GM12864 (cell line): ENCODE results near the gene FOXR1.
"Not testable (repeated sequence)": the region's sequence is repeated elsewhere in the genome, so short reads cannot be mapped to it uniquely, and the experiment has no call there.

ENCODE experiments used
- DNase-seq: peaks from one replicate; pipeline ENCODE4 v3.0.0-alpha.2; 2011; ENCODE audit warnings: low read depth
- H3K4me3 ChIP-seq: 2 replicates; pipeline ENCODE4 v1.5.1; 2011; ENCODE audit warnings: mild to moderate bottlenecking, low read depth, low read length, control low read depth
- TF ChIP-seq, protein P1 (sequence below): IDR thresholded peaks from 2 replicates; pipeline ENCODE4 v1.5.1; 2011; ENCODE audit warnings: low read depth, mild to moderate bottlenecking, moderate library complexity, low read length, control low read depth, inconsistent platforms; ENCODE audit errors: missing control alignments

FOXR1 gene

DNA sequence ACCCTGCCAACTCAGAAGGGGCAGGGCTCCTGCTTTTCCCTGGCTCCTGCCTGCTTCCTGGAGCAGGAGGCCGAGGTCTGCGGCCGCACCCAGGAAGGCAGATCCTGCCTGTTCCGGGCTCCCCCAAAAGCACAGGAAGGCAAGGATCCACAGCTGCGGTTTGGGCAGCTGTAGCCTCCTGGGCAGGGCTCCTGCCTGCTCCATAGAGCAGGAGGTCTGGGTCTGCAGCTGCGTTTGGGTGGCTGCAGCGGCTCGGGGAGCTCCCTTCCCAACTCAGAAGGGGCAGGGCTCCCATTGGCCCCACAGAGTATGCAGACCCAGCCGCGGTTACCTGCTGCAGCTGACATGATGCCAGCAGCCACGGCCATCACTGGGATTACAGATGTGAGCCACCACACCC, 10.0 kb upstream of the FOXR1 start:
- TF ChIP-seq, protein P1, sequence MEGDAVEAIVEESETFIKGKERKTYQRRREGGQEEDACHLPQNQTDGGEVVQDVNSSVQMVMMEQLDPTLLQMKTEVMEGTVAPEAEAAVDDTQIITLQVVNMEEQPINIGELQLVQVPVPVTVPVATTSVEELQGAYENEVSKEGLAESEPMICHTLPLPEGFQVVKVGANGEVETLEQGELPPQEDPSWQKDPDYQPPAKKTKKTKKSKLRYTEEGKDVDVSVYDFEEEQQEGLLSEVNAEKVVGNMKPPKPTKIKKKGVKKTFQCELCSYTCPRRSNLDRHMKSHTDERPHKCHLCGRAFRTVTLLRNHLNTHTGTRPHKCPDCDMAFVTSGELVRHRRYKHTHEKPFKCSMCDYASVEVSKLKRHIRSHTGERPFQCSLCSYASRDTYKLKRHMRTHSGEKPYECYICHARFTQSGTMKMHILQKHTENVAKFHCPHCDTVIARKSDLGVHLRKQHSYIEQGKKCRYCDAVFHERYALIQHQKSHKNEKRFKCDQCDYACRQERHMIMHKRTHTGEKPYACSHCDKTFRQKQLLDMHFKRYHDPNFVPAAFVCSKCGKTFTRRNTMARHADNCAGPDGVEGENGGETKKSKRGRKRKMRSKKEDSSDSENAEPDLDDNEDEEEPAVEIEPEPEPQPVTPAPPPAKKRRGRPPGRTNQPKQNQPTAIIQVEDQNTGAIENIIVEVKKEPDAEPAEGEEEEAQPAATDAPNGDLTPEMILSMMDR = no peak
- DNase-seq = no peak
- H3K4me3 ChIP-seq = no peak overlapping the region

- not testable (repeated sequence) for H3K4me3 ChIP-seq
Measured at GRCh38 chr11:118969508-118969907, 2.1 kb upstream of the FOXR1 start.

GRCh38 chr11:118973985-118974384, 2.4 kb downstream of the FOXR1 start:
- DNase-seq = no peak
- no peak overlapping the region for H3K4me3 ChIP-seq
- TF ChIP-seq, protein P1 = no peak

More at GRCh38 chr11:118969508-118969907, 2.1 kb upstream of the FOXR1 start:
- not testable (repeated sequence) for DNase-seq

DNA sequence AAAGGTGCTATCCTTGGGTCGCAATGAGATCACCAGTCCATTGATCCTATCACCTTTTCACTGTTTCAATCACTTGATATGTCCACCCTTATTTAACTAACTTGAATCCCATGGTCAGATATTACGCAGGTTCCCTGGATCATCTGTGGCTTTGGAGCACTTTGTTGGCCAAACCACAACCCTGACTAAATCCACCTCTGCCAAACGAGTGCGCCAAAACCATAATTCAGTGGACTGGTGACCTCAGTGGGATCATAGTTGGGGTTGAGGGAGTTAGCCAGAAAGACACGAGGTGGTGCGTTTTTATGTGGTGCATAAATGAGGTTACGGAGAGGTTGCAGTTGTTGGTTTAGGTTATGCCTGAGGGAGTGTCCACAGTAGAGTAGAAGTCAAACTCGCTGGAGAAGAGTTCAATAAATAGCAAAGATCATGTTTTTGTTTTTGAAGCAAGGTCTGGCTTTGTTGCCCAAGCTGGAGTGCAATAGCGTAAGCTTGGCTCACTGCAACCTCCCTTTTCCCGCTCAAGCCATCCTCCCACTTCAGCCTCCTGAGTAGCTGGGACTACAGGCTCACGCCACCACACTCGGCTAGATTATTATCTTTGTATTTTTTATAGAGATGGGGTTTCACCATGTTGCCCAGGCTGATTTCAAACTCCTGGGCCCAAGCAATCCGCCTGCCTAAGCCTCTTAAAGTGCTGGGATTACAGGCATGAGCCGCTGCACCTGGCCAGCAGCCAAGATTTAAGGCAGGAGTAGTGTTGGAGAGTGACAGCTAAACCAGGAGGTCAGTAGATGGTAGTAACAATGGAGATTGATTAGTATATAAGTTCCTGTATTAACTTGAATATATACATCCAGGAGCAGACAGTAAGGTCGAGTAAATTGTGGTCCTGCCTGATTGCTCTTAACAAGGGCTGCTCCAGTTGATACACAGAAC, 4.5 kb downstream of the FOXR1 start:
- no peak for DNase-seq
- TF ChIP-seq, protein P1 = no peak
- no peak overlapping the region for H3K4me3 ChIP-seq

- TF ChIP-seq, protein P1 = no peak
- H3K4me3 ChIP-seq = no peak overlapping the region
- no peak for DNase-seq
Measured at GRCh38 chr11:118979434-118979833, 7.9 kb downstream of the FOXR1 start.

DNA sequence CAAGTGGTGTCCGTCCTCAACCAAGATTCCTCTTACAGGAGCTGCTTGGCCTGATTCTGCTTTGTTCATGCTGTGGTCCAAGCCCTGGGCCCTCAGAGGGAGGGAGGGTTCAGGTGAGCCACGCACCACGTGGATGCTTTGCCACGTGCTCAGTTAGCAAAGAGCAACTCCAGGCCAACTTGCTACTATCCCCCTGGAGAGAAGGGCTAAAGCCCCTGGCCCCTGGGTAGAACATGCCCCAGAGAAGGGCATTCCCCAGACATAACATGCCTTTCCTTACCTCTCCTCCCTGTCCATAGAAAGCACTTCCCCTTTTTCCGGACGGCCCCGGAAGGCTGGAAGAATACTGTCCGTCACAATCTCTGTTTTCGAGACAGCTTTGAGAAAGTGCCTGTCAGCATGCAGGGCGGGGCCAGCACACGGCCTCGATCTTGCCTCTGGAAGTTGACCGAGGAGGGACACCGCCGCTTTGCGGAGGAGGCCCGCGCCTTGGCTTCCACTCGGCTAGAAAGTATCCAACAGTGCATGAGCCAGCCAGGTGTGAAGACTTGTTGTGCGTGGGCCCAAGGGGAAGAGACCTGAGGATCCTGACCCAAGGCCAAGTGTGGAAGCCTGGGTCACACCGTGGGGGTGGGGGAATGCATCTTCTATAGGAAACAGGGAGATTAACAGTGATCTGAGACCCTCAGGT, 8.8 kb downstream of the FOXR1 start:
- H3K4me3 ChIP-seq = no peak overlapping the region
- TF ChIP-seq, protein P1 = no peak
- no peak for DNase-seq

GRCh38 chr11:118984337-118984736, 12.8 kb downstream of the FOXR1 start:
- DNase-seq, H3K4me3 ChIP-seq: not testable (repeated sequence)

DNA sequence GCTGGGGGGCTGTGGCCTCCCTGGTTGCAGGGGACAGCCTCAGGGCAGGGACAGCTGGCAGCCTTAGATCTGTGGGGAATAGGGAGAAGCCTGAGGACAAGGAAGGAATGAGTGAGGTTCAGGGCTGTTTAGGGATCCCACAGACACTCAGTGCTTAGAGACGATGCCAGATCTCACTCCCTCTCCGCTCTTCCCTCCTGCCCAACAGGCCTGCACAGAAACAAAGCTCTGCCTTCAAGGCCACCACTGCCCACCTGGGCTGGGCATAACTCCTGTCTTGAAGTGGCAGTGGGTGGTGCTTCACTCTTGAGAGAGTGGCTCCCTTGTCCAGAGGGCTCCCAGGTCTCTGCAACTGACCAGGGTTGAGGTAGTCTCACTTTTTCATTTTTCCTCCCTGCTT, 13.3 kb downstream of the FOXR1 start:
- TF ChIP-seq, protein P1 = no peak
- DNase-seq = no peak

More for the DNA sequence above, 13.3 kb downstream of the FOXR1 start:
- H3K4me3 ChIP-seq = no peak overlapping the region
